HuH-7.5 (cell line): ENCODE measurements around the gene ENTREP3.
A peak's percentile ranks its signal among the peaks of the same experiment; 100 is the strongest.
"Not testable (repeated sequence)": the region's sequence is repeated elsewhere in the genome, so short reads cannot be mapped to it uniquely, and the experiment has no call there.

ENCODE experiments used
- DNase-seq: peaks from one replicate; pipeline ENCODE4 v3.0.0; 2011; ENCODE audit warnings: low spot score

ENTREP3 gene

DNA sequence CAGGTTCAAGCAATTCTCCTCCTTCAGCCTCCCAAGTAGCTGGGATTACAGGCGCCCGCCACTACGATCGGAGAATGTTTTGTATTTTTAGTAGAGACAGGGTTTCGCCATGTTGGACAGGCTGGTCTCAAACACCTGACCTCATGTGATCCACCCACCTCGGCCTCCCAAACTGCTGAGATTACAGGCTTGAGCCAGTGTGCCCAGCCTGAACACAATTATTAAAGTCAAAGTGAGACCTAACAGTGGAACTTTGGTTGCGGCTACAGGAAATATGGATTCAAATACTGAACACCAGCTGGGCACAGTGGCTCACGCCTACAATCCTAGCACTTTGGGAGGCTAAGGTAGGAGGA lies 29.9 kb downstream of the ENTREP3 start:
- DNase-seq, result not testable (repeated sequence)

DNA sequence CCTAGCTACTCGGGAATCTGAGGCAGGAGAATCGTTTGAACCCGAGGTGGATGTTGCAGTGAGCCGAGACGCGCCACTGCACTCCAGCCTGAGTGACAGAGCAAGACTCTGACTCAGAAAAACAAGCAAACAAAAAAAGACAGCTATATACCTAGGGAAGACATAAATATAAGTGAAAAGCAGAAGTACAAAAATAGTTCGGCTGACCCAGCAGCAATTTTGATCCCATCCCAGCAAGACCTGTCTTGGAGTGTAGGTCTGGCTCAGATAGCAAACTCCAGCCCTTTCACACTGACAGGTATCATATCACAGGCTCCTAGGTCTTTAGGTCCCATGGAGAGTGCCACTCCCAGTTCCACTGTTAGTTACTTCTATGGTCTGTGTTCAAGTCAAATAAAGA lies 32.2 kb downstream of the ENTREP3 start:
- no peak for DNase-seq

- not testable (repeated sequence) for DNase-seq
Measured at GRCh38 chr1:155220211-155220965, 34.9 kb downstream of the ENTREP3 start.

DNA sequence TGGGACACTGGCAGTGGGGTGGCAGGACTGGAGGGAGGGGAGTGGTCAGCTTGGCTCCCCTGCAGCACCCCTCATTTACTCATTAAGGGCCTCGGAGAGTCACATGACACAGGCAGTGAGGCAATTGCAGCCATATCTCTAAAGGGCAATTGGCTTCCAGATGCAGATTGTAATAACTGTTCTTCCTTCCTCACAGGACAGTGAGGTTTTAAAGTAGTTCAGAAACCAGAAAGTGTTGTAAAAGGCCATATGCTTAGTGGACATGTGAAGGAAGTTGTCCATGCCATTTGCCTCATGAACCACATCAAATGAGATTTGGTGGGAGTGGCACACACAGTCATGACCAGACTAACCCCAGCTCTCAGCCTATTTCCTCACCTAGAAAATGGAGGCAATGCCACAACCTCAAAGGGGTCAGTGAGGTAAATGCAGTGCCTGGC lies 35.7 kb downstream of the ENTREP3 start:
- DNase-seq, result no peak

- DNase-seq, result peak; percentile 10
Measured at GRCh38 chr1:155218854-155219591, 36.3 kb downstream of the ENTREP3 start.

DNA sequence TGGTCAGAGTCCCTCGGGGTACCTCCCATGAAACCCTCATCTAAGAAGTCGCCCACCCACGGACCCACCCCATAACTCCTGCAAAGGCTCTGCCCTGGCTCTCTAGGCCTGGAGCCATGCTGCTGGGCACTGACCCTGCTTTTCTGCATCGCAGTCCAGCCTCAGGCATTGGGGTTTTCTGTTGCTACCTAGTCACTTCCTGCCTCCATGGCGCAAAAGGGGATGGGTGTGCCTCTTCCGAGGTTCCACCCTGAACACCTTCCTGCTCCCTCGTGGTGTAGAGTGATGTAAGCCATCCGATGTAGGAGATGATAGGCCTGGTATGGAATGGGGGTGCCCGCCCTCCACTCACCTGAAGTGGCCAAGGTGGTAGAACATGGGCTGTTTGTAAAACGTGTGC lies 40.6 kb downstream of the ENTREP3 start:
- not testable (repeated sequence) for DNase-seq

DNA sequence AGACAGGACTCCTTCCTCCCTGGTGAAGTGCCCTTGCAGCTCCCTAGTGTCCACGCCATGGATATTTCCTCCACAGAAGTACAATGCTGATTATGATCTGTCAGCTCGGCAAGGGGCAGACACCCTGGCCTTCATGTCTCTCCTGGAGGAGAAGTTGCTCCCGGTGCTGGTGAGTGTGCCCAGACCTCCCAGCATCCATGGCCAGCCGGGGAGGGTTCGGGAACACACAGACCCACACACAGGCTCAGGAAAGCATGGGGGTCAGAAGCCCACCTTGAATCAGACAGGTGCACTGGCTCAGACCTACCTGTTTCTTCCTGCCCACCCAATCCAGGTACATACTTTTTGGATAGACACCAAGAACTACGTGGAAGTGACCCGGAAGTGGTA lies 43.2 kb downstream of the ENTREP3 start:
- not testable (repeated sequence) for DNase-seq

GRCh38 chr1:155211381-155212050 lies 43.8 kb downstream of the ENTREP3 start:
- not testable (repeated sequence) for DNase-seq

GRCh38 chr1:155210314-155211104 lies 44.8 kb downstream of the ENTREP3 start:
- DNase-seq, result no peak

DNA sequence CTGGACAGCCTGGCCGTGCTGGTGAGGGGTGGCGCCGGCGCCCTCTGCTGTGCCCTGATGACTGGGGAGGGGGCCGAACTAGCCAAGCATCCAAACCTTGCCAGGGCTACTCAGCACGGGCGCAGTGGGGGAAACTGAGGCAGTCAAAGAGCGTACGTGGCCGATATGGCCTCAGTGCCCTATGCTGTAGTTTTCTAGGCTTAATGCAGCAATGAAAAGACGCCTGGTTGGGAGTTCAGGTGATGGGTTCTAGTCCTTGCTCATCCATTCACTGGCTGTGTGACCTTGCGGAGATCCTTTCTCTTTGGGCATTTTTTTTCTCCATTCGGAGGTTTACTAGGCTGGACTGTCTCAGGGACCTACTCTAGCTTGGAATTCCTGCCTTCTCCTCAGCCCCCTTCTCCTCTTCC lies 46.0 kb downstream of the ENTREP3 start:
- no peak for DNase-seq

DNA sequence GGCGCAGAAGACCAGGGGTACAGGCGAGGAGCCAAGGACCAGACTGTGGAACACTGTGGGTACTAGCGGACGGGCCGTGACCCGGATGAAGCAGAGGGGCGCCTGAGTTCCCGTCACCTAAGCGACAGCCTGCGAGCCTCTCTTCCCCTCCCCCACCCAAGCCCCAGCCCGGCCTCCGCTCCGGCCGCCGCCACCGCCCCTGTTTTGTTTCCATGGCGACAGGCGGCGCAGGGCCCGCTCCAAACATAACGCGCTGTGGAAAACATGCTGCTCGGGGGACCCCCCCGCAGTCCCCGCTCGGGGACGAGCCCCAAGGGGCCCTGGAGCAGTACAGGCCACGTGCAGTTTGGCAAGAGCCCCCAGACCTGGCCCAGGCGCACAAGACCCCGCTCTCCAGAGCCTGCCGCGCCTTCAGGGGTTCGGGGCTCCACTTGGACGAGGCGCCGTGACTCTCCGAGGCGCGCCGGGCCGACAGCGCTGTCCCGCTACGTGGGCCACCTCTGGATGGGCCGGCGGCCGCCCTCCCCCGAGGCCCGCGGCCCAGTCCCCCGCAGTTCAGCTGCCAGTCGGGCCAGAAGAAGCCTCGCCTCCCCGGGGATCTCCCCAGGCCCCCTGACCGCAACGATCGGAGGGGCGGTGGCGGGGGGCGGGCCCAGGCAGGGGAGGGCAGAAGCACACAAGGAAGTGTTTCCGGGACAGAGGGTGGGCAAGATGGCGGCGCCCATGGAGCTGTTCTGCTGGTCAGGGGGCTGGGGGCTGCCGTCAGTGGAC lies 46.6 kb downstream of the ENTREP3 start, which contains the start of gene MTX1:
MTX1 (plus strand) TSS at position 155 of the 771 bp plus-strand sequence; CDS start at position 265, 110 bp downstream.
- peak; percentile 84 for DNase-seq

DNA sequence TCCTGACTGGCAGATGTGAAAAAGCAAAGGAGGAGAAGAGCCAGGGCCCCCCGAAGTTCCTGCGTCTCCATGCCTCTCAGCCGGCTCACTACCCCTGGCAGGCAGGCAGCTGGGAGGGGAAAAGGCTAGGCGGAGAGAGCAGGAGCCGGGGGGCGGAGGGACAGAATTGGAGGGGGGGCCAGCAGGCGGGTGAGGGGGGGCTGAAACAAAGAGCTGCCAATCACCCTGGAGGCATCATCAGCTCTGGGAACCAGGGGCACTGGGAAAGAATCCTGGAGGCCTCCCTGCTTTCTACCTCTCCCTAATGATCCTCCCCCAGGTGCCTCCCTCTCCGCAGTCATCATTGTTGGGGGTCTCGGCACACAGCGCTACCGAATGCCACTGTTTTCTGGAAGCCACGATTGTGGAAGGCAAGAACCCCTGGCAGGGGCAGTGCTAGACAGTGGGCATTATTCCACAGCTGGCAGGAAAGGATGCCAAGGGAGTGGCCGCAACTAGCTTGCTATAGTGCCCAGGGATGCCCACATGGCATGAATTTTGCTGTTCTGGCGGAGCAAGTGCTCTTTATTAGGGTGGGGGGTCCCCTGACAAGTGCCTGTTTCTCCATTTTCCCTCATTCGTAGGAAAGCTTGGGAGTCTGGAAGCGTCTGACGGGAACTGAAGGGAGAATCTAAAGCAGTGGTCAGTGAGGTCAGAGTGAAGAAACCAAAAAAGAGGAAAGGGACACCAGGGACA lies 47.3 kb downstream of the ENTREP3 start, which contains the start of gene THBS3:
THBS3 (minus strand) TSS at position 92 of the 735 bp plus-strand sequence; CDS start at position 71, 21 bp downstream.
- DNase-seq, result peak; percentile 4

- peak; percentile 89 for DNase-seq
Measured at GRCh38 chr1:155206891-155207805, 48.1 kb downstream of the ENTREP3 start.

DNA sequence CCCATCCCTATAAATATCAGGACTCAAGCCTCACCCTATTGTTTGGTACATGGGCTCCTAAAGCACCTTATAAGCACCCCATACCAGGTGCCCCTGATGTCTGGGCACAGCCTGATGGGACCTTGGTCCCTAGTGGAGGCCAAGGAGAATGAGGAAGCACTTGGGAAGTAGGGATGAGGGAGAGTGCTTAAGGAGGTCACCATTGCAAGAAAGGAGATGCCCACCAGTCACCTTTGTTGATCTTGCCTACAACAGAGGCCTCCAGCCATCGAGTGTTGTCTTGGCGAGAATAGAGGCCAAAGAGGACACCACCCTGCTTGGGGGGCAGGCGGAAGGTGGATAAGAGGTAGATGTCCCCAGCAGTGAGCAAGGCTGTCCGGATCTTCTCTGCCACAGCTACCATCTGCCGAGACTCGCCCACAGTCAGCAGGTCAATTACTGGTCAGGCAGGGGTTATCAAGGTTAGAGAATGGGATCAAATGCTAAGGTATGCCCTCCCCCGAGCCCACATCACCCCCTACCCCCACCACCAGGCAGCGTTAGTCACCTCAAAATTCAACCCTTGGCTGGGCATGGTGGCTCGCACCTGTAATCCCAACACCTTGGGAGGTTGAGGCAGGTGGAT lies 49.2 kb downstream of the ENTREP3 start:
- no peak for DNase-seq

GRCh38 chr1:155205035-155205434 lies 50.2 kb downstream of the ENTREP3 start:
- DNase-seq, result no peak

GRCh38 chr1:155202731-155203515 lies 52.4 kb downstream of the ENTREP3 start:
- DNase-seq, result no peak

- DNase-seq, result peak; percentile 4
Measured at GRCh38 chr1:155202198-155202597, 53.1 kb downstream of the ENTREP3 start.

DNA sequence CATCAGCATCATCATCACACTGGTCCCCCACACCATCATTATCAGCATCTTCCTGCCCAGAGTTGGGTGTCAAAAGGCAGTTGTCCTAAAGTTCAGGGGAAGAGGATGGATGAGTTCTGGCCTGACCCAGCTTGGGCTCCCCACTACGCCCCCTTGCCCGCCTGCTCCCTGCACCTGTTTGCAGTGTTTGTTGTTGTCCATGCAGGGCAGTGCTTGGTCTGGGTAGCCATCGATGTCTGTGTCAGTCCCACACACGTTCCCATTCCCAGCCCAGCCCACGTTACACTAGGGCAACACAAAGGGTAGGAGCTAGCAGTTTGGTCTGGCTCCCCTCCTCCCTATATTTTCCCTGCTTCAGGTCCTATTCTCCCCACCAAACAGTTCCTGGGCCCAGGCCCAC lies 54.4 kb downstream of the ENTREP3 start:
- peak; percentile 3 for DNase-seq
